ENCODE data around the gene UPF1. TPM values are rescaled to one million over a fixed set of nuclear protein-coding genes. Genes with fewer than 3 reads are reported as not detected.
"Not testable (repeated sequence)": the region's sequence is repeated elsewhere in the genome, so short reads cannot be mapped to it uniquely, and the experiment has no call there.

UPF1 gene
- polyA plus RNA-seq, 3 donors: 54.6 to 66.1 (median 63.8) TPM

DNA sequence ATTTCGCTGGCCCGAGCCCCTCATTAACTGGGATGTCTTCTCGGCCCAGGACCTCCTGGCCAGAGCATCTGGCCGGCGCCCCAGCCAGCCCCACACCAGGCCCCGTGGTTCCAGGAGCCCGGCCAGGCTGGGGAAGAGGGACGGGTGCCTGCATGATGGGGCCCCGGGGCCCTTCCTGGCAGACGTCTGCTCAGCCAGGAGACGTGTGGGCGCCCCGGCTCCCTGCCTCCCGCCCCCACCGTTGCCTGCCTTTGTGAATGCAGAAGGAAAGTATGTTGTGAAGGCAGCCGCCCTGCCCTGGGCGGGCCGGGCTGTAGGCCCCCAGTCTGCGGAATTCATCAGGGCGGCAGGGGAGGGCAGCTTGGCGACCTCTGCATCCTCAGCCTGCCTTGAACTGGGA is 36.2 kb upstream of the UPF1 start:
- no peak for DNase-seq

DNA sequence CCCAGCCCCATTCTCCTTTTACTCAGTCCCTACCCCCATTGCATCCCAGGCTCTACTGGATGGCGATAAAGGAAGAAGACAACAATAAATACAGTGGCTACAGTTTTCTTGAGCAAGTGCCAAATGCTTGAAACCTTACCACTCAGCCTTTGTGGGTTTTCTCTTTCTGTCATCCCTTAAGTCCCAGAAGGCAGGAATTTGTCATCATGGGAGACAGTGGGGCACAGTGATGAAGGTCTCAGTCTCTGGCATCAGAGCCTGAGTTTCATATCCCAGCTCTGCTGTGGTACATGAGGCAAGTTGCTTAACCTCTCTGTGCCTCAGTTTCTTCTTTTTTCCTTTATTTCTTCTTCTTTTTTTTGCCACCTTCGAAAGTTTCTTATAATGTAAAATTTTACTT is 35.5 kb upstream of the UPF1 start:
- DNase-seq: no peak

GRCh38 chr19:18798384-18799352 is 33.1 kb upstream of the UPF1 start:
- DNase-seq: no peak

GRCh38 chr19:18799389-18799970 is 32.3 kb upstream of the UPF1 start:
- no peak for DNase-seq

DNA sequence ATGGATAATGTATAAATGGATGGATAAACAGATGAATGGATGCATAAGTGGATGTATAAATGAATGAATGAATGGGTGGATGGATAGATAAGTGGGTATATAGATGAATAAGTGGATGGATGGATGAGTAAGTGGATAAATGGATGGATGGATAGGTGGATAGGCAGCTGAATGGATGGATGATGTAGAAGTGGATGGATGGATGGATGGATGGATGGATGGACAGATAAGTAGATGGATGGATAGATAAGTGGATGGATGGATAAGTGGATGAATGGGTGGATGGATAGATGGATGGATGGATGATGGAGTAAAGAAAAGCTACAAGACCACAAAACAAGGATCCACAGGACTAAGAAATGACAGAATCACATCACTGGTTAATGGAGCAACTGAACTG is 31.7 kb upstream of the UPF1 start:
- DNase-seq: no peak

DNA sequence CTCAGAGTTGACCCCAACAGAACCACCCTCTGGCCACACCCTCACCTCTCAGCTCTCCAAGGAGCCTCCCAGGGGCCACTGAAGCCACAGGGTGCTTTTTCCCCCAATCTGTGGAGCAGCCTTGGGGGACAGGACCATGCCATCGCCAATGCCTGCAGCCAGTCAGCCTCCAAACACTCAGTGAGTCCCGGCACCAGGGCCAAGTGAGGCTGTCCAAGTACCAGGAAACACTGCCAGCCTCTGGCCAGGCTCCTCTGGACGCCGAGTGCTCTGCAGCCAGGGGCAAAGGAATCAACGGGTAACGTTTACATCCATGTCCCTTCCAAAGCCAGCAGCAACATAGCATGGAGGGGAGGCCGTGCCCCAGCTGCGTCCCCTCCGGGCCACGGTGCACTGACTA is 31.1 kb upstream of the UPF1 start:
- no peak for DNase-seq

GRCh38 chr19:18802354-18802753 is 29.4 kb upstream of the UPF1 start:
- no peak for DNase-seq

- DNase-seq: no peak
Observed at GRCh38 chr19:18803550-18804138, 28.1 kb upstream of the UPF1 start.

DNA sequence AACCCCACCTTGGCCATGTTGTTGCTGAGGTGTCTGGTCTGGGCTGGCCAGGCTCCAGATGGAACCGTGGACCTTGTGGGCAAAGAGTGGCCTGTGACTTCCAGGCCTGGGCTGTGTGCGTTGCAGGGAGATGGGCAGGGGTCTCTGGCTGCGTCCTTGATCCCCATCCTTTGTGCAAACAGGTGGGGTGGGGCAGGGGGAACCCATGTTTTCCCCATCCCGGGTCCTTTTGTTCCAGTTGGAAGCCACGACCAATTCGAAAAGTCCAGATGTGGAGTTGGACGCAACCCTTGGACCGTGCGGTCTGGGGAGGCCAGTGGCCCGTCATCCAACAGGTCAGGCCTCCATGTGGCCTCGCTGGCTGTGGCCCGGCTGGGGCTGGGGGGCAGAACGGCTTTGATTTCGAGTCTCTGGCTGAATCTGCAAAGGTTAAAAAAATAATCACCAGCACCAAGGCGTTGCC is 27.6 kb upstream of the UPF1 start:
- no peak for DNase-seq

DNA sequence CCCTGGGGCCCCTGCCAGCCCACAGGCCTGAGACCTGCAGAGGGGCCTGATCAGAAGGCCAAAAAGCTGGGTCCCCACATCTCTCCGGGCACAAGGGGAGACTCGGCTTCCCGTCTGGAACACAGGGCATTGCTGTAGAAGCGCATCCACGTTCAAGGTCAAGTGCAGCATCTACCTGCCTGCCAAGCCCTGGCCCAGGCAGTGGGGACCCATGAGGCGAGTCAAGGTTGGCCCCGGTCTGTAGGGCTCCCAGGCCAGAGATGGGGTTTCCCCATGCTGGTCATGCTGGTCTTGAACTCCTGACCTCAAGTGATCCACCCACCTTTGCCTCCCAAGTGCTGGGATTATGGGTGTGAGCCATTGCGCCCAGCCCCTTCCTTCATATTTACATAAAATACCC is 27.1 kb upstream of the UPF1 start:
- DNase-seq: no peak

DNA sequence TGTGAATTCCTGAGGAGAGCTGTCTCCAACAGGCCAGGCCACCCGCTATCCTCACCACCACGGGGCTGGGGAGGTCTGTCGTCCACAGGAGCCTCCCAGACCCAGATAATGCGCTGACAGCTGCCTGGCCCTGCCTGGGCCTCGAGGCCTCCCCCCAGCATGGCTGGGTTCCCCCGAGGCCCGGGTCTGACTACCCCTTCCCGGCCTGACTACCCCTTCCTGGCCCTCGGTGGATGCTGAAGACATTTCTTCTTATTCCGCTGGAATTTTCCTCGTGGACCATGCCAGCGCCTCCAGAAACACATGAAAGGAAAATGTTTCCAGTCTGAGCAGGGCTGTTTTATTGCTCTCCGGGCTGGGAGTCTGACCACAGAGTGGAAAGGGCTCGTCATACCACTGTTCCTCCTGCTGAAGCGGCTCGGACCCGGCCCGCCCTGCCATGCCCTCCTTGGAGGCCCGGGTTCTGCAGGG is 23.9 kb upstream of the UPF1 start:
- DNase-seq: no peak

DNA sequence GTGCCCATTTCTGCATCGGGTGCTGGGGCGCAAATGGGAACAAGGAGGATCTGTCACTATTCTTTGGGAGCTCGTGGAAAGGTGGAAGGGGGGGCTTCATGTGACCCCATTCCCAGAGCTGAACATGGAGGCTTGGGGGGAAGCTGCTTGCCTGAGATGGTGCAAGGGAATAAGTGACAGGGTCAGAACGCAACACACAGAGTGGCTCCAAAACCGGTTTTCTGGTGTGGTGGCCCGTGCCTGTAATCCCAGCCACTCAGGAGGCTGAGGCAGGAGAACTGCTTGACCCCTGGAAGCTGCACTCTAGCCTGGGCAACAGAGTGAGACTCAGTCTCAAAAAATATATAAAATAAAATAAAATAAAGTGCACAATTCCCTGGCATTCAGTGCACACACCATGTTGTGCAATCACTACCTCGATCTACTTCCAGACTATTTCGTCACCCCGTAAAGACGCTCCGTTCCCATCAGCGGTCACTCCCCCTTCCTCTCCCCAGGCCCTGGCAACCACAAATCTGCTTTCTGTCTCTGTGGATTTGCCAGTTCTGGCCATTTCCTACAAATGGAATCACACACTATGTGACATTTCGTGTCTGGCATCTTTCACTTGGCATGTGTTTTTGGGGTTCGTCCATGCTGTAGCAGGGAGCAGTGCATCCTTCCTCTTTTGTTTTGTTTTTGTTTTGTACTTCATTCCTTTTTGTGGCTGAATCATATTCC is 22.4 kb upstream of the UPF1 start:
- no peak for DNase-seq

- DNase-seq: not testable (repeated sequence)
Observed at GRCh38 chr19:18811638-18812037, 20.1 kb upstream of the UPF1 start.

DNA sequence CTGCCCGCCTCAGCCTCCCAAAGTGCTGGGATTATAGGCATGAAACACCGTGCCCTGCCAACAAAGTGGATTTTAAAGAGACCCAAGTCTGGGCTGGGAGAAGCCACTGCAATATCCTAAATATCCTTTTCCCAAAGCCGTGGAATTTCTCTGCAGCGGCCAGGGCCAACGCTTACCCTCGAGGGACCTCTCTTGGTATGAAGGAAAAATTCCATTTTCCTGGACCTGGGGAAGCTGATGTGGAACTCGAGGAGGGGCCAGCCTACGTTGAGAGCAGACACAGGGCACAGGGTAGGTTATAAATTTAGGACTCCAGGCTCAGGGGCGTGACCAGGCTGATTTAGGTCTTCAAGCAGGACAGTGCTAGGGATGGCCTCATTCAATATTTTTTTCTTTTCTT is 17.7 kb upstream of the UPF1 start:
- no peak for DNase-seq

DNA sequence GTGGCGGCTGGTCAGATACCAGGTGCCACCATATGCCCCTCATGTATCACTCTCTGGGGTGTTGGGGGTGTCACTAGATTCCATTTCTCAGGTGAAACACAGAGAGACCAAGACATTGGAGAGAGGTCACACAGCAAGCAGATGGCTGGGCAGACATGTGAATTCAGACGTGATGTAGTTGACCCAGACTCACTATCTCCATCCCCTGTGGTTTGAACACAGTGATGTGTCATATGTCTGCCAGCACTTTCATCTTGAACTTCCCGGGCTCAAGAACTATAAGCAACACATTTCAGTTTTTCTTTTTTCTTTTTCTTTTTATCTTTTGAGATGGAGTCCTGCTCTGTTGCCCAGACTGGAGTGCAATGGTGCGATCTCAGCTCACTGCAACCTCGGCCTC is 16.1 kb upstream of the UPF1 start:
- no peak for DNase-seq

DNA sequence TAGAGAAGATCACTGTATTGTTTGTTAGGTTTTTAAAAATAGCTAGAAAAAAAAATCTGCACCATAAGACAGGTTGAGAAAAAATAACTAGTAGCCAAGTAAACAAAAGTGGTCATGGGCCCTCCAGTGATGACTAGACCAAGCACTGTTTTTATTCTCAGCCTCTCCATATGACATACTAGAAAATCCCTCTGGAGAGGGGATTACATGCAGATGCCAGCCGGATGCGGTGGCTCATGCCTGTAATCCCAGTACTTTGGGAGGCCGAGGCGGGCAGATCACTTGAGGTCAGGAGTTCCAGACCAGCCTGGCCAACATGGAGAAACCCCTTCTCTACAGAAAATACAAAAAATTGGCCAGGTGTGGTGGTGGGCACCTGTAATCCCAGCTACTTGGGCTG is 15.1 kb upstream of the UPF1 start:
- not testable (repeated sequence) for DNase-seq

- no peak for DNase-seq
Observed at GRCh38 chr19:18817574-18817973, 14.2 kb upstream of the UPF1 start.

GRCh38 chr19:18828786-18829185 is 3.0 kb upstream of the UPF1 start:
- no peak for DNase-seq

DNA sequence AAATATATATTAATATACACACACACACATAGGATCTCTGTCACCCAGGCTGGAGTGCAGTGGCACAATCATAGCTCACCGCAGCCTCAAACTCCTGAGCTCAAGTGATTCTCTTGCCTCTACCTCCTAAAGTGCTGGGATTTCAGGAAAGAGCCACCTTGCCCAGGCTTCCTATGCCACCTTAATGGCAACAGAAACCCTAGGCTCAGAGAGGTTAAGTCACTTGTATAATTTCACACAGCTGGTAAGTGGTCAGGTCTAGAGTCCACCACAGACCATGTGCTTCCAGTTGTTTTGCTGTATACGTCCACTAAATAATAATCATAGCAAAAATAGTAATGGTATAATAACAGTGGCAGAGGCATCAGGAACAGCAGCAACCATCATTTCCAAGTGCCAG is 1.3 kb upstream of the UPF1 start:
- DNase-seq: no peak

- no peak for DNase-seq
Observed at GRCh38 chr19:18832306-18833140, 764 bp downstream of the UPF1 start.

DNA sequence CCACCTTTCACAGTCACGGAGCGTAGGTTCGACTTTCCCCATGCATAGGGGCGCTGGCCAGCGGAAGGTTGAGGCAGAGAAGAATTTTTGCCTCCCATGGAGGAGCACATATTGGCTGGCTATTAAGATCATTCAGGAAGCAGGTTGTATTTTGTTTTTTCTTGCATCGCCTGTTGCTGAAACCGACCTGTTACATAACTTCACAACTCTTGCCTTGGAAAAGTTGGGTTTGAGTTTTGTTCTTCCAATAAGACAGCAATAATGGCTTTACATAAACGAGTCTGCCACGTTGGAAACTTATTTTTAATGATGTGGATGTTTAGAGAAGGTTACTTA is 1.4 kb downstream of the UPF1 start:
- DNase-seq: no peak

Data from renal pelvis (tissue), 4 donors.